Measurements from ENCODE around the gene PTPRT.

DNA sequence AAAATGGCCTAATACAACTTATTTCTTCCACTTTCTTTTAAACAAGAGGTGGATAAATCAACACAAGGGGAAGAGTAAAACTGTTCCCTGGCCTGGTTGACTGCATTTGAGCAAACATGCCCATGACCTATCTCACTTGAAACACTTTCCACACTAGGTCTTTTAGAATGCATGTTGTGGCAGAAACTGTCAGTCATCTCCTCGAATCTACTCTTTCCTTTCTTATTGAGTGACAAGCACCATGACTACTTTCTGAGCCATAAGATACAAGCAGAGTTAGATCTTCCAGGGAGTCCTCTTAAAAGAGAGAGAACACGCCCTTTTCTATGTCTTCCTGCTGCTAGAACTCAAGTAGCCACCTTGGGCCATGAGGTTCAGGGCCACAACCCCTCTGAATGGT lies 66.5 kb downstream of the PTPRT start:
- no peak for TF ChIP-seq EP300 (IDR thresholded peaks at IDR 0.05; ENCODE audit: low read depth)
- TF ChIP-seq, protein P1, sequence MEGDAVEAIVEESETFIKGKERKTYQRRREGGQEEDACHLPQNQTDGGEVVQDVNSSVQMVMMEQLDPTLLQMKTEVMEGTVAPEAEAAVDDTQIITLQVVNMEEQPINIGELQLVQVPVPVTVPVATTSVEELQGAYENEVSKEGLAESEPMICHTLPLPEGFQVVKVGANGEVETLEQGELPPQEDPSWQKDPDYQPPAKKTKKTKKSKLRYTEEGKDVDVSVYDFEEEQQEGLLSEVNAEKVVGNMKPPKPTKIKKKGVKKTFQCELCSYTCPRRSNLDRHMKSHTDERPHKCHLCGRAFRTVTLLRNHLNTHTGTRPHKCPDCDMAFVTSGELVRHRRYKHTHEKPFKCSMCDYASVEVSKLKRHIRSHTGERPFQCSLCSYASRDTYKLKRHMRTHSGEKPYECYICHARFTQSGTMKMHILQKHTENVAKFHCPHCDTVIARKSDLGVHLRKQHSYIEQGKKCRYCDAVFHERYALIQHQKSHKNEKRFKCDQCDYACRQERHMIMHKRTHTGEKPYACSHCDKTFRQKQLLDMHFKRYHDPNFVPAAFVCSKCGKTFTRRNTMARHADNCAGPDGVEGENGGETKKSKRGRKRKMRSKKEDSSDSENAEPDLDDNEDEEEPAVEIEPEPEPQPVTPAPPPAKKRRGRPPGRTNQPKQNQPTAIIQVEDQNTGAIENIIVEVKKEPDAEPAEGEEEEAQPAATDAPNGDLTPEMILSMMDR (IDR thresholded peaks at IDR 0.05): no peak
- TF ChIP-seq POLR2A (IDR thresholded peaks at IDR 0.05): no peak
- no peak for TF ChIP-seq POLR2AphosphoS5 (IDR thresholded peaks at IDR 0.05)

Measured in transverse colon (tissue), 4 donors.